Measurements from ENCODE around the gene CFAP298.
"Not testable (repeated sequence)": the region's sequence is repeated elsewhere in the genome, so short reads cannot be mapped to it uniquely, and the experiment has no call there.

CFAP298 gene

DNA sequence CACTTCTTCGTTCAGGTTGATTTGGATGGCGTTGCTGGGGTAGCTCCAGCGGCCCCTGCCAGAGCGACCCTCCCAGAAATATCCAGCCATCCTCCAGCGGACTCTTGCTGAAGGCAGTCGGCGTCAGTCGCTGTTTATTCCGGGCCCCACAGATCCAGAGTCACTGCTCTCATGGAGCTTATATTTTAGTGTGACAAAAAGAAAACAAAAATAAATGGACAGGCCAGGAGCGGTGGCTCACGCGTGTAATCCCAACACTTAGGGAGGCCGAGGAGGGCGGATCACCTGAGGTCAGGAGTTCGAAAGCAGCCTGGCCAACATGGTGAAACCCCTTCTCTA, 791 bp upstream of the CFAP298 start:
- Mint-ChIP-seq H3K36me3 (ENCODE audit: low read depth) (peaks cover 12% of the 10 kb centered on the region), H3K27me3 (ENCODE audit: low read depth, poor library complexity) (peaks cover 32% of the 10 kb centered on the region), H3K27ac (peak overlapping the region; percentile 100), H3K4me1 (peaks cover 6% of the 10 kb centered on the region), H3K4me3 (peak overlapping the region; percentile 99), H3K9me3 (no peaks in the 10 kb centered on the region)
- TF ChIP-seq, protein P1, sequence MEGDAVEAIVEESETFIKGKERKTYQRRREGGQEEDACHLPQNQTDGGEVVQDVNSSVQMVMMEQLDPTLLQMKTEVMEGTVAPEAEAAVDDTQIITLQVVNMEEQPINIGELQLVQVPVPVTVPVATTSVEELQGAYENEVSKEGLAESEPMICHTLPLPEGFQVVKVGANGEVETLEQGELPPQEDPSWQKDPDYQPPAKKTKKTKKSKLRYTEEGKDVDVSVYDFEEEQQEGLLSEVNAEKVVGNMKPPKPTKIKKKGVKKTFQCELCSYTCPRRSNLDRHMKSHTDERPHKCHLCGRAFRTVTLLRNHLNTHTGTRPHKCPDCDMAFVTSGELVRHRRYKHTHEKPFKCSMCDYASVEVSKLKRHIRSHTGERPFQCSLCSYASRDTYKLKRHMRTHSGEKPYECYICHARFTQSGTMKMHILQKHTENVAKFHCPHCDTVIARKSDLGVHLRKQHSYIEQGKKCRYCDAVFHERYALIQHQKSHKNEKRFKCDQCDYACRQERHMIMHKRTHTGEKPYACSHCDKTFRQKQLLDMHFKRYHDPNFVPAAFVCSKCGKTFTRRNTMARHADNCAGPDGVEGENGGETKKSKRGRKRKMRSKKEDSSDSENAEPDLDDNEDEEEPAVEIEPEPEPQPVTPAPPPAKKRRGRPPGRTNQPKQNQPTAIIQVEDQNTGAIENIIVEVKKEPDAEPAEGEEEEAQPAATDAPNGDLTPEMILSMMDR (IDR thresholded peaks at IDR 0.05) = no peak
- no peak for DNase-seq

DNA sequence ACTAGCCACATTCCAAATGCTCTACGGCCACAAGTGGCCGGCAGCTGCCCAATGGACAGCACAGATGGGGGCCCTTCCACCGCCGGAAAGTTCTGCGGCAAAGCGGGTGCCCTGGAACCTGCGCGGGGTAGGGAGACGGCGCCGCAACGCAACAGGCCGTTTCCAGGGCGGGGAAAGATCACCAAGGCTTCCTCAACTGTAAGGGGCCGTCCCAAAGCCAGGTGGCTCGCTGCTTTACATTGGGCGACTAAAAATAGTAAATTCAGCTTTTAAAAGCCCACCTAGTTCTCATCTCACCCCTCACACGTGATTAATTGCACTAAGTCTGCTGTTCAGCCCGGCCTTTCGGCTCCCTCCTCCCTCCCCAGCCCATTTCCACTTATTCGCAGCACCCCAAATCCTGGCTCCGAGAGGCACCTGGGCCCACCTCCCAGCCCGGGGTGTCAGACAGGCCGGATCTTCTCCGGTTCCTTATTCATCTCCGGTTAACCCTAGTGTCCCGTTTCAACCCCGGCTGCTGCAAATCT, 643 bp downstream of the CFAP298 start:
- peak; percentile 51 for DNase-seq
- peak overlapping the region; percentile 100 for H3K27ac Mint-ChIP-seq
- TF ChIP-seq, protein P1 (IDR thresholded peaks at IDR 0.05) = no peak
- no peaks in the 10 kb centered on the region for H3K9me3 Mint-ChIP-seq
- H3K4me1 Mint-ChIP-seq = peaks cover 6% of the 10 kb centered on the region
- peaks cover 22% of the 10 kb centered on the region for H3K36me3 Mint-ChIP-seq (ENCODE audit: low read depth)
- H3K4me3 Mint-ChIP-seq = peak overlapping the region; percentile 99
- peaks cover 20% of the 10 kb centered on the region for H3K27me3 Mint-ChIP-seq (ENCODE audit: low read depth, poor library complexity)

DNA sequence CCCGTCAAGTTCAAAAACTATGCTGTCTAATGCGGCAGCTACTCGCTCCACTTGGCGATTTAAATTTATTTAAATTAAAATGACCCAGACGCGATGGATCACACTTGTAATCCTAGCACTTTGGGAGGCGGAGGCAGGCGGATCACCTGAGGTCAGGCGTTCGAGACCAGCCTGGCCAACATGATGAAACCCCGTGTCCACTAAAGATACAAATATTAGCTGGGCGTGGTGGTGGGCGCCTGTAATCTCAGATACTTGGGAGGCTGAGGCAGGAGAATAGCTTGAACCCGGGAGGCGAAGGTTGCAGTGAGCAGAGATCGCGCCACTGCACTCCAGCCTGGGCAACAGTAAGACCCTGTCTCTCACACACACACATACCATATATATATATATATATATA, 1.2 kb downstream of the CFAP298 start:
- H3K4me3 Mint-ChIP-seq = peak overlapping the region; percentile 75

DNA sequence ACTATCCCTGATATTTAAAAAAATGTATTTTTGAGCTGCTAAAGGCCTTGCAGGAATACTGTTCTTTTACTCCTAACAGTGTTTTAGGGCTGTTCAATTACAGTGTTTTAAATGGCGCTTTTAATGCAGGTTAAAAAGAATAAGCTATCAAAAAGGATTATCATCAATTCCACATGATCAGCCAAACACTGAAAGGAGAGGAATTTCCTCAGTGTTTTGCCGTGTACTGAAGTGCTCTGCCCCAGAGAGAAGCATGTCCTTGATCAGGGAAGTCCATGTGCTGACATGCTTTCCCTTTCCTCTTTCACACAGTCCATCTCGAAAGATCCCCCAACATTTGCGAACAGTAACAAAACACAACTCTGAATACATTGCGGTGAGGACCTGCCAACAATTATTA, 3.3 kb downstream of the CFAP298 start:
- Mint-ChIP-seq H3K4me3 (no peak overlapping the region), H3K4me1 (peaks cover 6% of the 10 kb centered on the region), H3K27ac (no peak overlapping the region), H3K27me3 (ENCODE audit: low read depth, poor library complexity) (no peaks in the 10 kb centered on the region), H3K9me3 (no peaks in the 10 kb centered on the region), H3K36me3 (ENCODE audit: low read depth) (peaks cover 41% of the 10 kb centered on the region)
- TF ChIP-seq, protein P1 (IDR thresholded peaks at IDR 0.05) = no peak
- DNase-seq = no peak

More for the DNA sequence above, 1.2 kb downstream of the CFAP298 start:
- Mint-ChIP-seq H3K36me3 (ENCODE audit: low read depth) (peaks cover 26% of the 10 kb centered on the region), H3K27me3 (ENCODE audit: low read depth, poor library complexity) (peaks cover 16% of the 10 kb centered on the region)
- not testable (repeated sequence) for H3K27ac Mint-ChIP-seq, H3K4me1 Mint-ChIP-seq, DNase-seq, H3K9me3 Mint-ChIP-seq

DNA sequence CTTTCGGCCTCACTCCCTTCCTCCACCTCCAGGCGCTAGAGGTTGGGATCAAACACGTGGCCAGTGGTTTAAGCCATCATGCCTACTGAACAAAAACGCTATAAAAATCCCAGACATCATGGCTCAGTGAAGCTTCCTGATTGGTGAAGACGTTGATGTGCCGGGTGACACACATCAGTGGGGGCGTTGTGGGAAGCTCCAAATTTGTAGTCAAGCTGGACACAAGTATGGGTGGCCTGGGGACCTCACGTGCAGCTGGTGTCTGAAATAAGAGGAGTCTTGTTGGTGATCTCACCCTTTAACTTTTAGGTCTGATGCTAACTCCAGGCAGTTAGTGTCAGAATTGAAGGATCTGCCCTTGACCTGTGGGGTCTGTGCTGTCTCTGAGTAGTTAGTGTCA, 6.7 kb downstream of the CFAP298 start:
- Mint-ChIP-seq H3K36me3 (ENCODE audit: low read depth) (peaks cover 58% of the 10 kb centered on the region), H3K4me3 (no peak overlapping the region), H3K27me3 (ENCODE audit: low read depth, poor library complexity) (no peaks in the 10 kb centered on the region), H3K27ac (peak overlapping the region; percentile 38), H3K9me3 (no peaks in the 10 kb centered on the region), H3K4me1 (no peaks in the 10 kb centered on the region)
- TF ChIP-seq, protein P1 (IDR thresholded peaks at IDR 0.05) = no peak
- DNase-seq = no peak

DNA sequence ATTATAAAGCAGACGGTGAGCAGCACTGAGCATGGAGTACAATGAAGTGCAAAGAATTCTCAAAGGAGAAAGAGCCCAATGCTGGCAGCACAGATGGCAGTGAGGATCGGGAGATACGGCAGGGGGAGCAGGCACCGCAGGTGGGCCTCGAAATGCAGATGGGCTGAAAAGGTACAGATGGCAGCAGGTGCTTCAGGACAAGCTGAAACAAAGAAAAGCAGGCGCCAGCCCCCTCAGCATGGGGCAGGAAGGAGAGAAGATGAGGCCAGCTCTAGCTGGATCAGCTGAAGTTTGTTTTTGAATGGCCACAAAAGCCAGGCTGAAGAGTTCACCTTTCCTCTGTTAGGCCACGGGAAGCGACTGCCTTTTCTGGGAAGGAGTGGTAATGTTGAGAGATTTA, 7.7 kb downstream of the CFAP298 start:
- no peaks in the 10 kb centered on the region for H3K27me3 Mint-ChIP-seq (ENCODE audit: low read depth, poor library complexity)
- H3K4me3 Mint-ChIP-seq = no peak overlapping the region
- peaks cover 57% of the 10 kb centered on the region for H3K36me3 Mint-ChIP-seq (ENCODE audit: low read depth)
- TF ChIP-seq, protein P1 (IDR thresholded peaks at IDR 0.05) = no peak
- H3K27ac Mint-ChIP-seq = no peak overlapping the region
- peaks cover 4% of the 10 kb centered on the region for H3K4me1 Mint-ChIP-seq
- DNase-seq = no peak
- H3K9me3 Mint-ChIP-seq = no peaks in the 10 kb centered on the region
